ENCODE results near the gene SPACA7. TPM values are rescaled to one million over a fixed set of nuclear protein-coding genes. Genes with fewer than 3 reads are reported as not detected.

Gene SPACA7
- polyA plus RNA-seq, 3 donors, result not detected

- H3K4me1 ChIP-seq (ENCODE audit: control insufficient read depth in 1 of 2, insufficient read depth in 2 of 2, low read length in 2 of 2), result no peaks in the 10 kb centered on the region
- H3K27ac ChIP-seq (ENCODE audit: low read depth in 1 of 2, low read length in 2 of 2), result no peak overlapping the region
- intact Hi-C loops (cut with micrococcal nuclease), result no loop called here
- H3K4me1 Mint-ChIP-seq, result no peaks in the 10 kb centered on the region
- H3K27me3 Mint-ChIP-seq (ENCODE audit: low read depth in 3 of 3), result peaks cover 2 to 3% (median 2%) of the 10 kb centered on the region in 3 donors
- 91% methylated on average over 10 of the region's 13 CpGs for WGBS (ENCODE audit: insufficient coverage)
- H3K4me3 ChIP-seq (replicated peaks in 1 of 3; ENCODE audit: low read depth in 2 of 3, low read length in 3 of 3), result no peak overlapping the region
- no peaks in the 10 kb centered on the region for H3K36me3 Mint-ChIP-seq
- no peak for TF ChIP-seq CTCF (IDR thresholded peaks at IDR 0.05)
- no peak overlapping the region for H3K4me2 ChIP-seq (replicated peaks; ENCODE audit: extremely low read depth, low read length, poor library complexity, severe bottlenecking)
- H3K9me3 Mint-ChIP-seq, result peaks cover 6 to 23% (median 21%) of the 10 kb centered on the region in 7 donors
- H3K9me3 ChIP-seq (replicated peaks in 1 of 2; ENCODE audit: control insufficient read depth in 1 of 2, insufficient read depth in 1 of 2, low read length in 2 of 2), result peaks cover 17 to 21% of the 10 kb centered on the region in 2 donors
- DNase-seq, result no peak
- no peaks in the 10 kb centered on the region for H4K20me1 ChIP-seq (ENCODE audit: insufficient read depth, low read length)
- H3K4me3 Mint-ChIP-seq, result no peak overlapping the region
- no peaks in the 10 kb centered on the region for H3K27me3 ChIP-seq (ENCODE audit: control insufficient read depth in 2 of 2, insufficient read depth in 2 of 2, low read length in 2 of 2)
- H3K36me3 ChIP-seq (replicated peaks in 1 of 2; ENCODE audit: control insufficient read depth in 1 of 2, insufficient read depth in 2 of 2, low read length in 2 of 2), result no peaks in the 10 kb centered on the region
- no peaks in the 10 kb centered on the region for H3K79me2 ChIP-seq (ENCODE audit: insufficient read depth, low read length)
- no peak overlapping the region for H2AFZ ChIP-seq (ENCODE audit: insufficient read depth, low read depth, low read length, poor library complexity, severe bottlenecking)
- H3K27ac Mint-ChIP-seq, result no peak overlapping the region
- no peak overlapping the region for H3K9ac ChIP-seq (ENCODE audit: insufficient read depth, low read length, poor library complexity, severe bottlenecking)
Observed at GRCh38 chr13:112434032-112434431, 57.9 kb downstream of the SPACA7 start.

- Histone ChIP-seq H3K4me3 (replicated peaks in 1 of 3; ENCODE audit: low read depth in 2 of 3, low read length in 3 of 3) (no peak overlapping the region), H3K4me1 (ENCODE audit: control insufficient read depth in 1 of 2, insufficient read depth in 2 of 2, low read length in 2 of 2) (no peaks in the 10 kb centered on the region), H3K9me3 (replicated peaks in 1 of 2; ENCODE audit: control insufficient read depth in 1 of 2, insufficient read depth in 1 of 2, low read length in 2 of 2) (peaks cover 12 to 17% of the 10 kb centered on the region in 2 donors), H3K4me2 (replicated peaks; ENCODE audit: extremely low read depth, low read length, poor library complexity, severe bottlenecking) (no peak overlapping the region), H3K9ac (ENCODE audit: insufficient read depth, low read length, poor library complexity, severe bottlenecking) (no peak overlapping the region), H2AFZ (ENCODE audit: insufficient read depth, low read depth, low read length, poor library complexity, severe bottlenecking) (no peak overlapping the region), H3K27ac (ENCODE audit: low read depth in 1 of 2, low read length in 2 of 2) (no peak overlapping the region), H3K79me2 (ENCODE audit: insufficient read depth, low read length) (no peaks in the 10 kb centered on the region), H3K27me3 (ENCODE audit: control insufficient read depth in 2 of 2, insufficient read depth in 2 of 2, low read length in 2 of 2) (no peaks in the 10 kb centered on the region), H4K20me1 (ENCODE audit: insufficient read depth, low read length) (no peaks in the 10 kb centered on the region), H3K36me3 (replicated peaks in 1 of 2; ENCODE audit: control insufficient read depth in 1 of 2, insufficient read depth in 2 of 2, low read length in 2 of 2) (no peaks in the 10 kb centered on the region)
- 93% methylated on average over 6 of the region's 12 CpGs for WGBS (ENCODE audit: insufficient coverage)
- TF ChIP-seq CTCF (IDR thresholded peaks at IDR 0.05), result no peak
- no peak overlapping the region for H3K4me3 Mint-ChIP-seq
- H3K27ac Mint-ChIP-seq, result no peak overlapping the region
- peaks cover 2 to 8% (median 2%) of the 10 kb centered on the region in 3 donors for H3K27me3 Mint-ChIP-seq (ENCODE audit: low read depth in 3 of 3)
- H3K9me3 Mint-ChIP-seq, result peaks cover 6 to 20% (median 16%) of the 10 kb centered on the region in 7 donors
- no peaks in the 10 kb centered on the region for H3K4me1 Mint-ChIP-seq
- intact Hi-C loops (cut with micrococcal nuclease), result no loop called here
- DNase-seq, result no peak
- no peaks in the 10 kb centered on the region for H3K36me3 Mint-ChIP-seq
Observed at GRCh38 chr13:112434937-112435523, 58.9 kb downstream of the SPACA7 start.

All from CD14-positive monocyte (primary cell).